DOHH2 (cell line): Measurements from ENCODE around the gene TSPAN17.

Experiments
- EZH2phosphoT487 ChIP-seq: fragments of 200-600 bp; sonication (generic); IDR thresholded peaks from 2 replicates; pipeline ENCODE4 v1.6.1; 2017; ENCODE audit warnings: borderline replicate concordance, mild to moderate bottlenecking, antibody characterized with exemption, low read length, moderate library complexity, mixed read lengths
- TF ChIP-seq, protein P1 (sequence below): fragments of 200-600 bp; sonication (generic); IDR thresholded peaks from one replicate; pipeline ENCODE4 v1.5.1; 2014; ENCODE audit warnings: antibody characterized with exemption, mild to moderate bottlenecking, low read depth, low read length; ENCODE audit not compliant: poor library complexity, severe bottlenecking

DNA sequence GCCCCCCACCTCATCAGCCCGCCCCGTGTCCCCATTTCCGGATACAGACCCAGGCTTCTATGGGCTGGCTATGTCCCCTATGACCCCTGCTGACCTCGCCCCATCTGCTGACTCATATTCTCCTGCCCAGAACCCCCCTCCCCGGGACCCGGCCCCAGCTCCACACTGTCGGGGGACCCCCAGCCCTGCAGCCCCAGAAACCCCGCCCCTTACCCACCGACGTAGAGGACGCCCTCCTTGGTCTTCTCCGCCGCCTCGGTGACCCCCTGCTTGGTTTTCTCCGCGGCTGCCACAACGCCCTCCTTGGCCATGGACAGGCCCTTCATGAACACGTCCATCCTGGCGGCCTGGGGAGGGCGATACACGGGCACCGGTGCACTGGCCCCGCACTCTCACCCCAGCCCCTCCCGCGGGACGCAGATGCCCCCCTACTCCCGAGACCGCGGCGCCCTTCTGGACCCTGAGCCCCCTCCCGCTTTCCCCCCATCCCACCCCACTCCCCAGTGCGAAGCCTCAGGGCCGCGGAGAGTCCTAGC, 17.9 kb upstream of the TSPAN17 start:
- TF ChIP-seq, protein P1, sequence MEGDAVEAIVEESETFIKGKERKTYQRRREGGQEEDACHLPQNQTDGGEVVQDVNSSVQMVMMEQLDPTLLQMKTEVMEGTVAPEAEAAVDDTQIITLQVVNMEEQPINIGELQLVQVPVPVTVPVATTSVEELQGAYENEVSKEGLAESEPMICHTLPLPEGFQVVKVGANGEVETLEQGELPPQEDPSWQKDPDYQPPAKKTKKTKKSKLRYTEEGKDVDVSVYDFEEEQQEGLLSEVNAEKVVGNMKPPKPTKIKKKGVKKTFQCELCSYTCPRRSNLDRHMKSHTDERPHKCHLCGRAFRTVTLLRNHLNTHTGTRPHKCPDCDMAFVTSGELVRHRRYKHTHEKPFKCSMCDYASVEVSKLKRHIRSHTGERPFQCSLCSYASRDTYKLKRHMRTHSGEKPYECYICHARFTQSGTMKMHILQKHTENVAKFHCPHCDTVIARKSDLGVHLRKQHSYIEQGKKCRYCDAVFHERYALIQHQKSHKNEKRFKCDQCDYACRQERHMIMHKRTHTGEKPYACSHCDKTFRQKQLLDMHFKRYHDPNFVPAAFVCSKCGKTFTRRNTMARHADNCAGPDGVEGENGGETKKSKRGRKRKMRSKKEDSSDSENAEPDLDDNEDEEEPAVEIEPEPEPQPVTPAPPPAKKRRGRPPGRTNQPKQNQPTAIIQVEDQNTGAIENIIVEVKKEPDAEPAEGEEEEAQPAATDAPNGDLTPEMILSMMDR = no peak
- TF ChIP-seq EZH2phosphoT487 = no peak
